ENCODE measurements around the gene MEOX2.

MEOX2 gene

DNA sequence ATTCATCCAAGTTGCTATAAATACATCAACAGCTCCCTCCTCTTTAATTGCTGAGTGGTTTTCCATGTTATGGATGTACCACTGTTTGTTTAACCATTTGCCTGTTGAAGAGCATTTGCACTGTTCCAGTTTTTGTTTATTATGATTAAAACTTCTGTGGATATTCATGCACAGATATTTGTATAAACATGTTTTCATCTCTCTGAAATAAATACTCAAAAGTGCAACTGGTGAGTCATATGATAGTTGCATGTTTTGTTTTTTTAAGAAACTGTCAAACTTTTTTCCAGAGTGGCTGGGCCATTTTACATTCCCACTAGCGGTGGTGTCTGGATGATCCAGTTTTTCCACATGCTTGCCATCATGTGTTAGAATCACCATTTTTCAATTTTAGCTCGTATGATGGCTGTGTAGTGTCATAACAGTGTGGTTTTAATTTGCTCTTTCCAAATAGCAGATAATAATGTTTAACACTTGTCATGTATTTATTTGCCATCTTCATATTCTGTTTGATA lies 33.6 kb downstream of the MEOX2 start:
- no peak overlapping the region for H3K4me3 ChIP-seq (ENCODE audit: low read depth, low read length)
- TF ChIP-seq, protein P1, sequence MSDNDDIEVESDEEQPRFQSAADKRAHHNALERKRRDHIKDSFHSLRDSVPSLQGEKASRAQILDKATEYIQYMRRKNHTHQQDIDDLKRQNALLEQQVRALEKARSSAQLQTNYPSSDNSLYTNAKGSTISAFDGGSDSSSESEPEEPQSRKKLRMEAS (IDR thresholded peaks at IDR 0.05; ENCODE audit: low read depth, low read length): no peak
- TF ChIP-seq MYC (IDR thresholded peaks at IDR 0.05; ENCODE audit: low read depth, low read length) (no peak), POLR2A (IDR thresholded peaks at IDR 0.05; ENCODE audit: extremely low read depth, insufficient read length) (no peak), CTCF (IDR thresholded peaks at IDR 0.05; ENCODE audit: low read depth, low read length) (no peak)
- no peak for DNase-seq (ENCODE audit: low read depth)

- H3K4me3 ChIP-seq (ENCODE audit: low read depth, low read length): no peak overlapping the region
- no peak for TF ChIP-seq MYC (IDR thresholded peaks at IDR 0.05; ENCODE audit: low read depth, low read length)
- no peak for TF ChIP-seq CTCF (IDR thresholded peaks at IDR 0.05; ENCODE audit: low read depth, low read length)
- TF ChIP-seq, protein P1 (IDR thresholded peaks at IDR 0.05; ENCODE audit: low read depth, low read length): no peak
- TF ChIP-seq POLR2A (IDR thresholded peaks at IDR 0.05; ENCODE audit: extremely low read depth, insufficient read length): no peak
- no peak for DNase-seq (ENCODE audit: low read depth)
Measured at GRCh38 chr7:15651693-15652092, 34.8 kb downstream of the MEOX2 start.

- TF ChIP-seq CTCF (IDR thresholded peaks at IDR 0.05; ENCODE audit: low read depth, low read length) (no peak), MYC (IDR thresholded peaks at IDR 0.05; ENCODE audit: low read depth, low read length) (no peak), POLR2A (IDR thresholded peaks at IDR 0.05; ENCODE audit: extremely low read depth, insufficient read length) (no peak)
- TF ChIP-seq, protein P1 (IDR thresholded peaks at IDR 0.05; ENCODE audit: low read depth, low read length): no peak
- DNase-seq (ENCODE audit: low read depth): no peak
- no peak overlapping the region for H3K4me3 ChIP-seq (ENCODE audit: low read depth, low read length)
Measured at GRCh38 chr7:15650787-15651186, 35.7 kb downstream of the MEOX2 start.

GRCh38 chr7:15648461-15648961 lies 38.0 kb downstream of the MEOX2 start:
- no peak for DNase-seq (ENCODE audit: low read depth)
- H3K4me3 ChIP-seq (ENCODE audit: low read depth, low read length): no peak overlapping the region
- TF ChIP-seq CTCF (IDR thresholded peaks at IDR 0.05; ENCODE audit: low read depth, low read length): no peak
- TF ChIP-seq MYC (IDR thresholded peaks at IDR 0.05; ENCODE audit: low read depth, low read length): no peak
- TF ChIP-seq POLR2A (IDR thresholded peaks at IDR 0.05; ENCODE audit: extremely low read depth, insufficient read length): no peak
- TF ChIP-seq, protein P1 (IDR thresholded peaks at IDR 0.05; ENCODE audit: low read depth, low read length): no peak

- TF ChIP-seq, protein P1 (IDR thresholded peaks at IDR 0.05; ENCODE audit: low read depth, low read length): no peak
- TF ChIP-seq MYC (IDR thresholded peaks at IDR 0.05; ENCODE audit: low read depth, low read length): no peak
- TF ChIP-seq POLR2A (IDR thresholded peaks at IDR 0.05; ENCODE audit: extremely low read depth, insufficient read length): no peak
- no peak for TF ChIP-seq CTCF (IDR thresholded peaks at IDR 0.05; ENCODE audit: low read depth, low read length)
- no peak for DNase-seq (ENCODE audit: low read depth)
- no peak overlapping the region for H3K4me3 ChIP-seq (ENCODE audit: low read depth, low read length)
Measured at GRCh38 chr7:15647309-15647708, 39.2 kb downstream of the MEOX2 start.

Data from NB4 (cell line).